ENCODE measurements around the gene SERGEF.

SERGEF gene

DNA sequence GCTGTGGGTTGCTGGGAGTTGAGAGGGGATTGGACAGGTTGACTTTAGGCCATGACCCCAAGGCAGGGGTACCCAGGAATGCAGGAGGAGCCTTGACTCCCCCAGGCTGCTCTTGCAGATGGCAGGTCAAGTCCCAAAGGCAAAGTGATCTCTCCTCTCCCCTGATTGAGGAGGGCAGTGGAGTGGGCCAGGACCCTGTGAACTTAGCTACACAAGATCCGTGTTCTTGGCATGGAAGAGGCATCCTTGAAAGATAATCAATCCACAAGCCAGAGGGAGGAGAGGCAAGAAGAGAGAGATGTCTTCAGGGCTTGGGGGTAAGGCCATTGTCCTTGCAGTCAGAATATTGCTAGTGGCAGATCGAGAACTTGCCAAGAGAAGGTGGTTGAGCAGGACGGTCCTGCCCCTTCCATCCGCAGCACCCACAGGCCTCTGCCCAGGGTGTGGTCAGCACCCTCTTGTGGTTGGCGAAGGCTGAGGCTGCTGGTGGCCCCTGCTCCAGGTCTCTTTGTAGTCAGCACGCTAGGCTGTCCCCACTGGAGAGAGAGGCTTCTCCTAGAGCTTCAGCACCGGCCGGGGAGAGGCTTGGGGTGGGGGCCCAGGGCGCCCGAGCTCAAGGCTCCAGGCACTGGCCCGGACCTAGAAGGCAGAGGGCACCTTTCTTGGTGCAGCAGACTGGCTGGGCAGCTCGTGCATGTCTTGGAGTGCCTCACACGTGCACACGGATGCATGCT lies 232.8 kb downstream of the SERGEF start:
- no peak for DNase-seq

DNA sequence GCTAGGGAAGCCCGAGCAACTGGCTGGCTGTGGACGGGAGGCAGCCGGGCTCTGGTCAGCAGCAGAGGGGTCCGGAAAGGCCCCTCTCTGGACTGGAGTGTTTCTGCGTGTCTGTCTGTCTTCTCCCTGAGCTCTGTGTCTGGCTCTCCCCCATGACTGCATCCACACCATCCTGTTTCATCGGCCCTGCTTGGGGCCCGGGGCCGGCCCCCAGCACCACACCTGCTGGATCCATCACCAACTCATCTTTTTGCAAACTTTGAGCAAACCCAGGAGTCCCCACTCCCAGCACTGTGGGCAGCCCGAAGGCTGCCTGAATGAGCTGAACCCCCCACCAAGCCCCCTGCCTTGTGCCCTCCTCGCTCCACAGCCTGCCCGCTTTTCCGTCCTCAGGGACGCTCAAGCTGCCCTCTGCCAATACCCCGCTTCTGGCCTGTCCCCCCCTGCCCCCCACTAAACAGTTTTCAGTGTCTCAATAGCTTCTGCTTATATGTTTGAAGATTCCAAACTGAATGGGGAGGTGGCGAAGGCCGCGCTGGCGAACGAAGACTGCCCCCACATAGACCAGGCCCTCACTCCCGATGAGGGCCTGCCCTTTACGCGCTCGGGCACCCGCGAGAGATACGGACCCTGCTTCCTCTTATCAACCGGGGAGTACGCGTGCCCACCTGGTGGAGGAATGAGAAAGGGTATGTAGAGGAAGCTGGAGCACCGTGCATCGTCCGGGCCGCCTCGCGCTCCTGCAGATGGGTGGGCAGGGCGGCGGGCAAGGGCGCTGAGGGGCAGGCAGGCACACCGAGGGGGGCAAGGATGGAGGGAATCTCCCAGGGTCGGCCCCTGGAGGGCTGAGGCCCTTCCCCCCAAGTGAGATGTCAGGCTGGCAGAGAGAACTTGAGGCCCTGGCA lies 233.6 kb downstream of the SERGEF start:
- DNase-seq, result no peak

DNA sequence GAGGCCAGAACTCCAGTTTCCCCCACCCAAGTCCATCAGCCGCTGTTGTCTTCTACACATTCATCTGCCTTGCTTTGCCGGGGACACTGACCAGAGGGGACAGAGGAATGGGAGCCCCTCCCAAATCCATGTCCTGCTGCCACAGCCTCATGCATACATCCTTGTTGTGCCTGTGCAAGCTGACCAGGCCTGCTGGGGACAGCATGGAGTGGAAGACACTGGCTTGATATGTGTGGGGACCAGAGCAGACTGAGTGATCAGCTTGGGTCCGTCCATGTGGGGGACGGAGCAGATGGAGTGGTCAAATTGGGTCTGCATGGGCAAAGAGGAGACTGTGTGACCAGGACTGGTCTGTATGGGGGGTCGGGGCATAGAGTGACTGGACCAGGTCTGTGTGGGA lies 234.5 kb downstream of the SERGEF start:
- no peak for DNase-seq

DNA sequence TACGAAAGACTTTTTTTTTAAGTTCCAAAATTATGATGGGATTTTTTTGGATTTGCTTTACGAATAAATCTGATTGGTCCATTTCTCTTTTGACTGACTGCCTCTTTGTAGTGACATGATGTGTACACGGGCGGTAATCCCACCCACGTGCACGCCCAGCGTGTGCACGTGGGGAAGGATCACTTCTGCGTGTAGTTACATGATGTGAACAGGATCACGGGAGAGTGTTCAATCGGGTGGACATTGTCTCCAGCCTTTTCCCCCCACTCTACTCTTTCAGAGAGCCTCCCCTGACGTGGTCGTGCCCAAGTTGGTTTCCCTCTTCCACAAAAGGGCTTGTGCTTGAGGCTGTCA lies 235.1 kb downstream of the SERGEF start:
- no peak for DNase-seq

DNA sequence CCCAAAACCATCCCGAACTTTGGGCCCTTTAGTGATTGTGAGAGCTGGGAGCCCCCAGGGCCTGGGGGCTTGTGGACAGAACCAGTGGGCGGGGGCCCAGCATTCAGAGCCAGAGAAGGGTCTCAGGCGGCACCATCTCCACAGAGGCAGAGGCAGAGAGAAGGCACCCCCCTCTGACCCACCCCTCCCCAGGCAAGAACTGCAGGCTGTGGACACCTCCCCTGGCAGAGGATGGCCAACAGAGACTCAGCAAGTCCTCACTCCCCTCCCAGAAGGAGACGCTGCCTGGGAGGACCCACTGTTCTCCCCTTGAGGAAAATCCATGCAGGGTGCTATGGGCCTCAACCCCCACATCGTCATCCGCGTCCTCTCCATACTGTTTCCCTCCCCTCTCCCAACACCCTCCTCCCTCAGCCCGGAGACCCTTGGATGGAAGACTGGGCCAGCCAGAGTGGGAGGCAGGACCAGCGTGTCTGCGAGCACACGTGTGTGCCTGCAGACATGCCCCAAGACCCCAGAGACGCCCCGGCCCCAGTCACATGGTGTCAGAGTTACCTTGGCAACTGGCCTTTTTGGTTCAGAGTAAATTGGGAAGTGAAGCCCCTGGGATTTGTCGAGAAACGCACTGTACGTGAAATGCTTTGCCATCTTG lies 235.6 kb downstream of the SERGEF start:
- DNase-seq, result no peak

DNA sequence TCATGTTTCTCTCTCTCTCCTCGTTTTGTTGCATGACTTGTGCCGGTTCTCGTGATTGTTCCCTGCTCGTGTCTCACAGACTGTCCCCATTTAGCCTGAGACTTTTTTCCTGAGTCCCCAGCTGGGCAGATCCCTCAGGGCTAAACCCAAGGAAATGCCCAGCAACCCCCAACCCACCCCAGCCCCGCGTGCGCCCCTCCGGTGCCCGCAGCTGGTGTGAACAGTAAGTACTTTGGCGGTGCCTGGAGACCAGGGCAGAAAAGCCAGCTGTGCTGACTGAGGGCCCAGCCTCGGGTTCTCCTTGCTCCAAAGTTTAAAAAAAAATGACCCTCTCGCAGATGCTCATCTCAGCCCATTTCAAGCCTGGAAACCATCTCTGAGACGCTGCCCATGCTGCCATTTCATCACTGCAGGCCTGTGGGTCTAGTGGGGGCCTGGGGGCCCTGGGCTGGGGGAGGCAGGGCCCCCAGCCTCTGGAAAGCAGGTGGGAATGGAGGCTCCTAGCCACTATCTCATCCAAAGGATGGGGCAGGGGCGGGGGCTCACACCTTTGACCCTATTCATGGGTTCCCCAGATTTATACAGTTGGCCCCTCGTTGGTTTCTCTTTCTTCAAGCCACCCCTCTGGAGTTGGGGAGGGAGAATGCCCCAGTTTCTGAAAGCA lies 236.5 kb downstream of the SERGEF start:
- no peak for DNase-seq

DNA sequence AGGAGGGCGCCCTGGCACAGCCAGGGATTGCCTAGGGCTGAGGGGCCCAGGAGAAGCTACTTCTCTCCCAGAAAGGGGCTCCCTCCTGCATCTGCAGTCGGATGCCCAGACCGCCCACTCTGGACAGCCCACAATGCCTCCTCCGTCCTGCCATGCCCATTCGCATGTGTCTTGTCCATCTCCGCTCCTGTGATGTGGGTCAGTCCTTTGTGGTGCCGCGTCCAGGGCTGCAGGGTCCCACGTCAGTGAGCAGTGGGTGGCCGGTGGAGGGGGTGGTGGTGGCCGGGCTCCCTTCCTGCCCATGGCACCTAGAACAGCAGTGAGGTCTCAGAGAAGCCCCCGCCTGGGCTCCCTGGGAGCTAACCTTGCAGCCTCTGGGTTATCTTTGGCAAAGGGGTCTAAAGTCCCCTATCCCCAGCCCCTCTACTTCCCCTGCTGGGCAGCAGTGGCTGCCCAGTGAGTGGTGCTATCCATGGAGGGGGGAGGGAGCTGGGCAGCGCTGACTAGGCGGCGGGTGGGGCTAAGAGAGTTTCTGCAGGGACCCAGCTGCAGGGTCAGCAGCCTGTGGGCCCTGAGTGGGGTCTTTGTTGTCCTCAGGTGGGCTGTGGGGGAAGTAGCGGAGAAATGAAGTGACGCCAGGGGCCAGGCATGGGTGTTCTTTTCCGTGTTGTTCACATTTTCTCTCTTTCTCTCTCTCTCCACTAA lies 237.2 kb downstream of the SERGEF start:
- DNase-seq, result no peak

DNA sequence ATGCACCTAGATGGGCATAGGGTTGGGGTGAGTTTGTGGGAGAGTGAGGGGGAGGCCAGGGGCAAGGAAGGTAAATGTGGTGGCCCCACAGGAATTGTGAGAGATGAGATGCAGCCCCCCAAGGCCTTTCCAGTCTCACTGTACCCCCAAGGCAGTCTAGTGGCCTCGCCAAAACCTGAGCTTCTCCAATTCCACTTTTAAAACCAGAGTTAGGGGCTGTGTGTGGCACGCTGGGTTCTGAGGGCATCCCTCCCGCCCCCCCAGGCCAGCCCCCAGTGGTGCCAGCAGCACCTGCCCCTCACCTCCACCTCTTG lies 237.9 kb downstream of the SERGEF start:
- no peak for DNase-seq

DNA sequence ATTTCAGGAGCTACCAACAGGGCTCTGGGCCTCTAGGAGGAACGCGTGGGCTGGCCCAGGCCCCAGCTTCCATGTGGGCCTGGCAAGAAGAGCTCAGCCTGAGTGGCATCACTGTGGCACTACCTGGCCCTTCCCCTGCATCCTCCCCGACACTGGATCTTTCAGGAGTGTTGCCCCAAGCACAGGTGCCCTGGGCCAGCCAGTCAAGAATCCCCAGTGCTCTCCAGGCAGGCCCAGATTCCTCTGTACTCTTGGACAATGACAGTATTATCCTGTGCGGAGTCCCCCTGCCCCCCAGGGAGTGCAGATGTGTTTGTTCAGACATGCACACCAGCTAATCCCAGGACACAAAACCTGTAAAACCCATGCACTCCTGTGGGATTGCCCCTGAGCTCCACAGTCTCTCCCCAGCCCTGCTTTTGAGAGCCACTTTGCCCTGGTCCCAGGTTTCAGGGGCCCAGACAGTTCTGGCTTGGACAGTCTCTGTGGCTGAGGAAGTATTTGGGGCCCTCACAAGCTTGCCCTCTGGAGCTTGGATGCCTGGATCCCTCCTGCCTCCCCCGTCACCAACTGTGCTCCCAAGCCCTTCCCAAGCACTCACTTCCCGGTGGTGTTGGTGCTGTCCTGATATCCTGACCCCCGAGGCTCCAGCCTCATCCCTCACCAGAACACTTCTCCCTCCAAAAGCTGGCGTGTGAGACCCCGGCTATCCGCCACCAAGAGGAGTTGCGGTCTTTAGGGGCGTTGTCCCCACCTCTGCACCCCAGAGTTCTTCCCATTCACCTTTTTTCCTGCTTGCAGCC lies 238.4 kb downstream of the SERGEF start:
- no peak for DNase-seq

DNA sequence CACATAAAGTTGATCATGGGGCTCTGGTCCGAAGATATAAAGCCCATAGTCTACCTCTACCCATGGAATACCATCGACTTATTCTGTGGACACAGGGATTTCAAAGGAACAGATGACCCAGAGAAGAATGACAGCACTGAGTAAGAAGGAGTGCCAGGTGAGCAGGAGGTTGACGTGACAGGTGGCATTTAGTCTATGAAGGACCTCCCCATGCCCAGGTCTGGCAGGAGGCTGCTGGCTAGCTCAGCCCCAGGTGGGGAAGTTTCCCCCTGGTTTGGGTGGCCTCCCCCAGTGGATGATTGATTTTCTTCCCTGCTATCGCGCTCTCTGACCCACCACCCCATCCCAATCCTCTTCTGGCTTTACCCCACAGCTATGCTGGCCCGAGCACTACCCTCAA lies 239.2 kb downstream of the SERGEF start:
- DNase-seq, result no peak

DNA sequence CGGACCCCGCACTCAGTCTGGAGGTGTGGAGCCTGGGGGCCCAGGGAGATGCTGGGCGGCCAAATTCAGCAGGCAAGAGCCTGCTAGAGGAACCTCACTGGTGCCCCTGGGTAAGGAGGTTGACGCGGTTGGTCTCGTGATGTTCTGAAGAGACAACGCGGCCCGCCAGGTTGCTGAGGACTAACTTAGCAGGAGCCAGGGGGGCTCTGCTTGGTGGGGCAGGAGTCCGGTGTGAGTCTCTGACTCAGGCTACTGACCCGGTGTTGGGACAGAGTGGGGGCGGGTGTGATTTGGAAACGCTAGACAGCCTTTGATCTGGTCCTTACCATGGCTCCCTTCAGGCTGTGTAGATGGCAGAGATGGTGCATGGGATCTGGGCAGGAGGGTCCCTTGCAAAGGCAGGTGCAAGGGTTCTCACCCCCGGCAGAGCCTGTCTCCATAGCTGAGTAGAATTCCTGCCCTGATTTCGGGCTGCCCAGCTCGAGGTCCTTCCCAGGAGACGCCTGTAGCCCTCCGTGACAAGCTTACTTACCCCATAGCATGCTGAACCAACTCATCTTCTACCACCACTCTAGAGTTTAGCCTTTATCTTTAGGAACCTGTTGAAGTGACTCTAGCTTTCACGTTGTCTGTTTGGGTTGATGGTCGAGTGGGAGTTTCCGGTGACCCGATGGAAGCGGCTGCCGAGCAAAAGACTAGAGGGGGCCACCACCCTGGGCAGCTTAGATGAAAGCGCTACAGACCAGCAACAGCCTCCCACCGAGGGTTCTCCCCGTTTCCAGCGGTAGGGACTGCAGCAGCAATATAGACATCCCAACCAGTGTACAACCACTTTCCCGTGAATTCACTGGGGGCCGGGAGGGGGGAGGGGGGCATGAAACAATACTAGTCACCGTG lies 239.9 kb downstream of the SERGEF start:
- DNase-seq, result no peak

DNA sequence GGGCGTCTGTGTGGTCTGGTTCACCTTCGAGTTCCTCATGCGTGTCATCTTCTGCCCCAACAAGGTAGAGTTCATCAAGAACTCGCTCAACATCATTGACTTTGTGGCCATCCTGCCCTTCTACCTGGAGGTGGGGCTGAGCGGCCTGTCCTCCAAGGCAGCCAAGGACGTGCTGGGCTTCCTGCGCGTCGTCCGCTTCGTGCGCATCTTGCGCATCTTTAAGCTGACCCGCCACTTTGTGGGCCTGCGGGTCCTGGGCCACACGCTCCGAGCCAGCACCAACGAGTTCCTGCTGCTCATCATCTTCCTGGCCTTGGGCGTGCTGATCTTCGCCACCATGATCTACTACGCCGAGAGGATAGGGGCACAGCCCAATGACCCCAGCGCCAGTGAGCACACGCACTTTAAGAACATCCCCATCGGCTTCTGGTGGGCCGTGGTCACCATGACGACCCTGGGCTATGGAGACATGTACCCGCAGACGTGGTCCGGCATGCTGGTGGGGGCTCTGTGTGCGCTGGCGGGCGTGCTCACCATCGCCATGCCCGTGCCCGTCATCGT lies 240.9 kb downstream of the SERGEF start:
- no peak for DNase-seq

DNA sequence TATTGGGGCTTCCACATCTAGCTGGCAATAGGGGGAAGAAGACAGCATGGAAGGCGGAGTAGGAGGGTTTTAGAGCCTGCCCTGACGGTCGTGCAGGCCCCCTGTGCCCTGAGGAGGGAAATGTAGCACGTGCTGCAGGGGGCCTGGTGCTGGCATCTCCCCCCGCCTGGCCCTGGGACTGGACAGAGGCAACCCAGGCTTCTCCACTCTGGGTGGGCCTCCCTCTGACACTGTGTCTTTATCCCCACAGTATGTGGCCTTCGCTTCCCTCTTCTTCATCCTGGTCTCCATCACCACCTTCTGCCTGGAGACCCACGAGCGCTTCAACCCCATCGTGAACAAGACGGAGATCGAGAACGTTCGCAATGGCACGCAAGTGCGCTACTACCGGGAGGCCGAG lies 241.4 kb downstream of the SERGEF start:
- no peak for DNase-seq

DNA sequence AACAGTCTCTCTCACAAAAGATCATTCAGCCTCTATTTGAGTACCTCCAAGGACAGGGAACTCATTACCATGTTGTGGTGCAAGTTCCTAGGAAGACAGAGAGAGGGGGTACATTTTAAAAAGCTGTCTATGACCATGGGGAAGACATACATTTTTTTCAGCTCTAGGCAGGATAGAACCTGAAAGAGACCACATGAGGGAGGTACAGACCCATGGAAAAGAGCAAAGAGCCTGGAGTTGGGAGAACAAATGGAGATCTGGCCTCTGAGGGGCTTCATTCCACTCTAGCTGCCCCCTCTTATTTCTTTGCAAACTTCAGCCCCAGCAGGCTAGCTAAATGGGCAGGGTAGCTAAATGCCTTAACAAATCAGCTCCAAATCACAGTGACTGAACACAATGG lies 241.9 kb downstream of the SERGEF start:
- DNase-seq, result no peak

DNA sequence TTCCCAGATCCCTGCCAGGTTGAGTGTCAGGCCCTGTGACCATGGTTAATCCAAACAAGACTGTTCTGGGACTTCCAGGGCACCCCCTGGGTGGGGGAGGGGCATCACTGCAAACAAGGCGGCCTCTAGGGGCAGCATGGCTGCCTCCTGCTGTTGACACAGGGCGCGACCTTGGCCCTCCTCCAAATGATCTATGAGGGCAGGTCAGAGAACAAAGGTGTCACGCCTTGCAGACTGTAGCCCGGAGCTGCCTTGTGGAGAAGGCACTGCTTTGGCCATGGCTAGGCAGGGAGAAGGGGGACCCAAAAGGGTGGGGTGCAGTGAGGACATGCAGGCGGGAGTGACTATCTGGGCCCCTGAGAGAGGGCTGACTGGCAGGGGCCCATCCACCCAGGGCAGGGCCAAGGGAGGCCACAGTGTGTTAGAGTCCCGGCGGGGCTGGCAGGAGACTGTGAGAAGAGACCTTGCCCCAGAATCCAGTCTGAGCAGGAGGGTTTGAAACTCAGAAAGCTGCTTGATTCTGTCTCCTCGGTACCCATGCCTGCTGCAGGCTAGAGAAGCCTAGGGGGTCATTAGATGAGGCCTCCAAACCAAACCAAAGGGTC lies 242.7 kb downstream of the SERGEF start:
- DNase-seq, result no peak

DNA sequence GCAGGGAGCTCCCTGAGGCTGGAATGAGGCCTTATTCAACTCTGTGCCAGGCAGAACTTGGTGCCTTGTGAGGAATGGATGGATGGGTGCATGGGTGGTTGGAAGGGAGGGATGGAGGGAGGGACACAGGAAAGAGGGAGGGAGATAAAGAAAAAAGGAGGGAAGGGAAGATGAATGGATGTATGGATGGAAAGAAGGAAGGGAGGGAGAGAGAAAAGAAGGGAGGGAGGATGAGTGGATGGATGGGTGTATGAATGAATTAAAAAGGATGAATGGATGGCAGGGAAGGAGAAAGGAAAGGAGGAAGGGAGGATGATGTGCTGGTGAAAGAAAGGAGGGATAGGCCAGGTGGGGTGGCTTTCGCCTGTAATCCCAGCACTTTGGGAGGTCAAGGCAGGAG lies 243.6 kb downstream of the SERGEF start:
- no peak for DNase-seq

DNA sequence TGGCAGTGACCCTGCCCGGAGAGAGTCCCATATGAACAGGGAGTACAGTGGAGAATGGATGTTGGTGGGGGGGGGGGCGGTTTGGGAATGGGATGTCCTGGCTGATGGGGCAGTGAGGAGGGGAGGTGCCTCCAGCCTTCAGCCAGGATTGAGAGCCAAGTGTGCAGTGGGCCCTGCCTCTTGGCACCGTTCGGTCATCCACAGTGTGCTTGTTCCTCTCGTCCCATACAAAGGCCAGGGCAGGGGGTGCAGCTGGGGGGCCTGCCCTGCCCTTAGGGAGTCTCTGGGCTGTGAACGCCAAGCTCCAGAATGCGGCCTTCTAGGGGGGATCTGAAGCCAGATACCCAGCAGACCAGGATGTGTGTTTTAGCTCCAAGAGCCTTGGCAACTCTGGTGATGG lies 244.3 kb downstream of the SERGEF start:
- DNase-seq, result no peak

DNA sequence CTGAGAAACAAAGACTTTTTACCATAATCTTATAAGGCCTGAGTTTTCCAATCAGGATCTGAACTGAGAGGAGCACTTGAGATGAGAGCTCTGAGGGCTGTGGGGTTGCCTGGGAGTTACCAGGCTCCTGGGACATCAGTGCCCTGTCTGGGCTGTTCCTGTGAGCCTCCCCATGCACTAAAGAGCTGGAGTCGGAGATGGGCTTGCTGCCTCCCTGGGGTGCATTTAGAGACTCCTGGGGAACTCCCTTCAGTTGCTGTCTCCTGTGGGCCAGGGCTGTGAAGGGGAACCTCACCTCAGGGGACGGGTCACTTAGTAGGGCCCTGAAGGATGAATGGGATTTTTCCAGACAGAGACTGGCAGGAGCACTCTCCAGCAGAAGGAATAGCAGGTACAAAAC lies 244.9 kb downstream of the SERGEF start:
- DNase-seq, result no peak

DNA sequence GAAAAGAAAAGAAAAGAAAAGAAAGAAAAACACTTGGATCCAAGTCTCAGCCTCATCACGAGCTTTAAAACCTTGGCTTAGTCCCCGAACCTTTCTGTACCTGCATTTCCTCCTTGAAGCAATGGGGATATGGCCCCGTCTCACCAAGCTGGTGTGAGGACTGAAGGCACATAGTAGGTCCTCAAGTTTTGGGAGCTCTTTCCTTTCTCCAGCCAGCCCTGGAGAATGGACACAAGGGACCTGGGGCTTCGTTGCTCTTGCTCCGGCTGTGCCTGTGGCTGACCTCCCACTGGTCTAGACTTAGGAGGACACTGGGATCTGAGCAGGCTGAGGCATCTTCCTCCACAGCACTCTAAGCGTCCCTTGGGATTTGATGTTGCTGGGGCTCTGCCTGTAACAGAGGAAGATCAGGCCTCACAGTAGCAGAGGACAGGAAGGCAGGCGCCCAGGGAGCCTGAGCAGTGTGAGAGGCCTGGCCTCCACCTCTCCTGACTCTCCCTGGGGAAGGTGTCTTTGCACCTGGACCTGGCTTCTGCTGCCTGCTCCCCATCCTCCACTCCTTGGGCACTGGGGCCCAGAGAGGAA lies 245.5 kb downstream of the SERGEF start:
- DNase-seq, result no peak

DNA sequence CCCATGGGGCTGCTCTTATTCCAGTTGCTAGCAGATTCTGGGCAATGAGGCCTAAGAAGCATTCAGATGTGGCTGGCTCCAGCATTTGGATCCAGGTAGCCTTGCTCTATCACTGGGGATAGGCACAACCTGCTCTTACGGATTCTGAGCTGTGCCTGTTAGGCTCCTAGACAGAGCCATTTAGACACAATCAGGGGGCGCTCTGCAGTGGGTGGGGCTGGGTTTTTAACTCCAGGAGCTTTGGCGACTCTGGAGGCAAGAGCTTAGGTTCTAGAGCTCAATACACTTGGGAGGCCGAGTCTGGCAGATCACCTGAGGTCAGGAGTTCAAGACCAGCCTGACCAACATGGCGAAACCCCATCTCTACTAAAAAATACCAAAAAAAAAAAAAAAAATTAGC lies 246.3 kb downstream of the SERGEF start:
- DNase-seq, result no peak

All from NCI-H446 treated with DMSO at 0.1 percent for 48 hours (cell line).